ENCODE results near the gene LSMEM2. TPM values are rescaled to one million over a fixed set of nuclear protein-coding genes. Genes with fewer than 3 reads are reported as not detected.
"Not testable (repeated sequence)": the region's sequence is repeated elsewhere in the genome, so short reads cannot be mapped to it uniquely, and the experiment has no call there.

The LSMEM2 gene
- polyA plus RNA-seq, 6 donors from 2014 or later: 0.19 TPM; not detected in 5

DNA sequence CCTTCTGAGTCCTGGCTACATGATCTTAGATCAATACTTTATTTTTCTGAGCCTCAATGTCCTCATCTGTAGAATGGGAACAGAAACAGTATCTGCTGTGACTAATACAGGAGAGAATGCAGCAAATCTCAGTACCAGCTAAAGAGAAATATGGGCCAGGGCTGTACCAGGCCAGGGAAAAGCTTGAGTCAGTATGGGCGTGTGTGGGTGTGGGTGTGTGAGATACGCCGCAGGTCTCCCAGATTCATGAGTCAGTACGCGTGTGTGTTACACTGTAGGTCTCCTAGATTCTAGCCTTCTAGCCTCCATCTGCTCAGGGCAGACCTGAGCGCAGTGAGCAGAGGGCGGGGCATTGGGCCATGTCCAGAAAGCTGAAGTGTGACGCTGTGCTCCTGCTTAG lies 27.7 kb upstream of the LSMEM2 start:
- Mint-ChIP-seq H3K36me3 (no peaks in the 10 kb centered on the region), H3K27ac (peak overlapping the region in 4 of 6 donors; percentile 20 to 67 (median 34)), H3K4me3 (no peak overlapping the region), H3K9me3 (no peaks in the 10 kb centered on the region), H3K4me1 (peaks cover 27 to 58% (median 57%) of the 10 kb centered on the region in 3 donors), H3K27me3 (no peaks in the 10 kb centered on the region)
- no peak for DNase-seq
- no peak for ATAC-seq (ENCODE audit: low read depth in 2 of 2)

DNA sequence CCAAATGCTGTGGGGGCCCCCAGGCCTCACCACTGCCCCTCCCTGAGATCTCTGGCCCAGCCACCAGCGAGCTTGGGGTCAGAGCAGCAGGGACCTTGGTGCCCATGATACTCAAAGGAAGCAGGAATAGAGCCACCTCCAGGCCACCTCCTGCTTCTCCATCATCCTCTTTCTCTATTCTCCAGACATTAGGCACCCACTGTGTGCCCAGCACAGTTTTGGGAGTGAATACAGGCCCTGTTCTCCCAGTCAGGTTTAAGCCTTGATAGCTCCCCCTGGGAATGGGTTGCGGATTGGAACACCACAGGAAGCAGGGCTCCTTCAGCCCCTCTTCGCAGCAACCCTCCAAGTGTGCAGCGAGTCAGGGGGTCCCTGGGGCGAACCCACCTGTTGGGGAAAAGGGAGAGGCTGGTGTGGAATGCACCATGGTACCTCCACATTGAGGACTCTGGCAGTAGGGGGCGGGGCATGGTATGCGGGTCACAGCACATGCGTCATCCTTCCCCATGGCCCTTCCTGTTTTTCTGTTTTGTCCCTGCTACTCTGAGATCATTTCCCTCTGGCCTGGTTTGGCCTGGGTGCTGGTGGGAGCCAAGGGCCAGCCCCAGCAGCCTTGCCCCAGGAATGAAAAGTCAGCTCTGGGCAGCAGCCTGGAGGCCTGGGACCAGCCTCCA lies 24.2 kb upstream of the LSMEM2 start:
- Mint-ChIP-seq H3K27ac (no peak overlapping the region), H3K9me3 (no peaks in the 10 kb centered on the region), H3K27me3 (no peaks in the 10 kb centered on the region), H3K4me3 (peak overlapping the region in 2 of 8 donors; percentile 21 to 52), H3K36me3 (no peaks in the 10 kb centered on the region), H3K4me1 (peaks cover 11 to 36% (median 29%) of the 10 kb centered on the region in 3 donors)
- no peak for DNase-seq
- ATAC-seq (ENCODE audit: low read depth in 2 of 2): no peak

DNA sequence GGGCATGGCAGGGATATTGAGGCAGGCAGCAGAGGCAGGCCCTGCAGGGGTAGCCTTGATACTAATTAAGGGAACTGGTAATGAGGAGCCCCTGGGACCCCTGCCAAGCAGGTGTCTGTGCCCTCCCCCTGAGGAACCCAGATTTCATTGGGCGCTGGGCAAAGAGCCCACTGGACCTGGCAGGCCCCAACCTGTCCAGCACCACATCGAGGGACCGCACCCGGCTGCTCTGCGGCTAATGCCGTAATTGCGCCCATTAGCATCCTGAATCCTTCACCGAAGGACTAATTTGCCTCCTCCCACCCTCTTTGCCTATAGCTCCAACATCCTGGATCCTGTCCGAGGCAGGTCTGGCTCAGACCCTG lies 23.7 kb upstream of the LSMEM2 start:
- no peak overlapping the region for H3K27ac Mint-ChIP-seq

DNA sequence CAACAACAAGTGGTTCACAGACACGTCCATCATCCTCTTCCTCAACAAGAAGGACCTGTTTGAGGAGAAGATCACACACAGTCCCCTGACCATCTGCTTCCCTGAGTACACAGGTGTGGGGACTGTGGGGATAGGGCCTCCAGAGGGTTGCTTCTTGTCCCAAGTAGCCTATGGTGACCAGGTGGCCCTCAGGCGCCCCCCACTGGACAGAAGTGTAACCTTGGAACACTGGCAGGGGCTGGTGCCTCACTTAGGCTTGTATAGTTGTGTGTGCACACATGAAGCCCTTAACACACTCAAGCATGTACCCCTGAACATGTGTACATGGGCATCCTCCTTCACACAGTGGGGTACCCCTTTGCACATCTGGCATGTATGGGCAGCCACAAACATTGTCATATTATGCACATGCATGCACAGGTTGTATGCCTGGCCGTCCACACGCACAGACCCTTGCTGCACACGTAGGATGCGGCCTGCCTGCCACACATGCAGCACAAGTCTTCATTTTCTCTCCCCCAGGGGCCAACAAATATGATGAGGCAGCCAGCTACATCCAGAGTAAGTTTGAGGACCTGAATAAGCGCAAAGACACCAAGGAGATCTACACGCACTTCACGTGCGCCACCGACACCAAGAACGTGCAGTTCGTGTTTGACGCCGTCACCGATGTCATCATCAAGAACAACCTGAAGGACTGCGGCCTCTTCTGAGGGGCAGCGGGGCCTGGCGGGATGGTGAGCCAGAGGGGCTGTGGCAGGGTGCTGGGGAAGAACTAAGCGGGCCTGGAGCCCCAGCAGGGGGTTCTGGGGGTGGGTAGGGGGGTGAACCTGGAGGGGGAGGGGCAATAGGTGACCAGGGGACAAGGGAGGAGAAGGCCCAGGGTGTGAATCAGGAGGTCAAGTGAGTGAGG lies 21.7 kb upstream of the LSMEM2 start:
- Mint-ChIP-seq H3K36me3 (no peaks in the 10 kb centered on the region), H3K27ac (peak overlapping the region in 1 of 6 donors; percentile 74), H3K9me3 (no peaks in the 10 kb centered on the region), H3K4me1 (peaks cover 4 to 18% (median 17%) of the 10 kb centered on the region in 3 donors), H3K27me3 (no peaks in the 10 kb centered on the region), H3K4me3 (peak overlapping the region in 3 of 8 donors; percentile 0 to 44 (median 42))
- ATAC-seq (ENCODE audit: low read depth in 2 of 2) (no peak), DNase-seq (no peak)

More for the DNA sequence above, 23.7 kb upstream of the LSMEM2 start:
- Mint-ChIP-seq H3K4me1 (peaks cover 10 to 32% (median 26%) of the 10 kb centered on the region in 3 donors), H3K4me3 (no peak overlapping the region), H3K9me3 (no peaks in the 10 kb centered on the region), H3K27me3 (no peaks in the 10 kb centered on the region), H3K36me3 (no peaks in the 10 kb centered on the region)
- no peak for ATAC-seq (ENCODE audit: low read depth in 2 of 2)
- no peak for DNase-seq

DNA sequence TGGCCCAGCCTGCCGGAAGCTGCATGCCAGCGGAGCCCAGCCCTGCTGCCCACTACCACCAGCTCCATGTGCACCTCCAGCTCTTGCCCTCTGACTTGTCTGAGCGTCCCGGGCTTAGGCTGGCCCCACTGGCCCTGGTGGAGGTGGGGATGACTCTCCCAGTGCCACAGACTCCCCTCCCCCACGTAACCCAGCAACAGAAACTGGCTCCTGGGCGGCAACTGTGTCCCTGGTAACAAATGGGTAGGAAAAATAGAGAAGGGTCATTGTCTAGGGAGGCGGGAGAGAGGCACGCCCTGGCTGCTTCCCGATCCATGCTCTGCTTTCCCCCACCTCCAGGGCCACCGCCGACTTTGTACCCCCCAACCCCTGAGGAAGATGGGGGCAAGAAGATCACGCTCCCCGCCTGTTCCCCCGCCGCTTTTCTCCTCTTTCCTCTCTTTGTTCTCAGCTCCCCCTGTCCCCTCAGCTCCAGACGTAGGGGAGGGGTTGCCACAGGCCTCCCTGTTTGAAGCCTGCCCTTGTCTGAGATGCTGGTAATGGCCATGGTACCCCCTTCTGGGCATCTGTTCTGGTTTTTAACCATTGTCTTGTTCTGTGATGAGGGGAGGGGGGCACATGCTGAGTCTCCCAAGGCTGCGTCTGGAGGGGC lies 20.7 kb upstream of the LSMEM2 start:
- H3K27me3 Mint-ChIP-seq: no peaks in the 10 kb centered on the region
- DNase-seq (no peak), ATAC-seq (ENCODE audit: low read depth in 2 of 2) (no peak)
- H3K9me3 Mint-ChIP-seq: no peaks in the 10 kb centered on the region
- H3K4me1 Mint-ChIP-seq: peaks cover 4 to 18% (median 17%) of the 10 kb centered on the region in 3 donors
- H3K4me3 Mint-ChIP-seq: no peak overlapping the region
- no peaks in the 10 kb centered on the region for H3K36me3 Mint-ChIP-seq
- H3K27ac Mint-ChIP-seq: peak overlapping the region in 2 of 6 donors; percentile 38 to 78

DNA sequence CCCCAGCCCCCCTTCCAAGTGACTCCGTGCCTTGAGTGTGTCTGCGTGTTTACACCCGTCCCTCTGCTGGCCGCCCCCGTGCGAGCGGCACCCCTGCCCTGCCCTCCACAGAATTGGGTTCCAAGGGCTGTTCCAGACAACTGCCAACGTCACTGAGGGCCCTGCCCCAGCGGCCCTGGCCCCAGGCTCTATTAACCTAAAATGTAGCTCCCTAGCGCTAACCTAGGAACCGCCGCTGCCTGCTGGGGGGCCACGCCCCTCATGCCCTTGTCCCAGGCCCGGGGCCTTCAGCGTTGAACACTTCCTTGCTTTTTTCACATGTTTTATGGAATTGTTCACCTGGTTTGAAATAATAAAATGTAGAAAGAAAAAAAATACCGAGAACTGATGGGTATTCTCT lies 19.9 kb upstream of the LSMEM2 start:
- Mint-ChIP-seq H3K4me1 (peaks cover 4 to 10% (median 9%) of the 10 kb centered on the region in 3 donors), H3K27me3 (no peaks in the 10 kb centered on the region), H3K27ac (peak overlapping the region in 1 of 6 donors; percentile 83), H3K36me3 (no peaks in the 10 kb centered on the region), H3K4me3 (peak overlapping the region in 2 of 8 donors; percentile 33 to 59), H3K9me3 (no peaks in the 10 kb centered on the region)
- DNase-seq (no peak), ATAC-seq (ENCODE audit: low read depth in 2 of 2) (no peak)

DNA sequence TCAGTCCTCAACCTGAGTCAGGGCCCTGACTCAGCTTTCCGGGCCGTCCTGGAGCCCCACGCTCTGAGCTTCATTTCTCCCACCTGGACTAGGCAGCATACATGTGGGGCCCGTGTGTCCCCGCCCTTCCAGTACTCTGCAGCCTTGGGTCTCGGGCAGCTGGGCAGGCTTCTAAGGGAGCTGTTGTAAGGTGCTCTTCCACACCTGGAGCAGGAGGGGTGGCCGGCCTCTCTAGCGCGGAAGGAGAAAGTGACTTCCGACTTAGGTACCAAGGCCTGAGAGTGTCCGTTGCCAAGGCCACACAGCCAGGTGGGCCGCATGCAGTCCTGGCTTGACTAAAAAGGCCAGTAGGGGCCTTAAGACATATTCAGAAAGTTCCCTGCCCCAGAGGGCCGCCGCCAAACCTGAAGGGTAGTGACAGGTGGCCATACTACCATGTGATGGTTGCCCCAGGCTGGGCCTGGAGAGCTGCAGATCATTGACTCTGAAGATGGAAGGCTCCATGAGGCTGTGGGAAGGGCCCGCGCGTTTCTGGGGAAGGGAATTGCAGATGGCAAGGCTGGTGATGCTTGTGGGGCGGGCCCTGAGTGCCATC lies 19.4 kb upstream of the LSMEM2 start:
- no peaks in the 10 kb centered on the region for H3K9me3 Mint-ChIP-seq
- H3K36me3 Mint-ChIP-seq: no peaks in the 10 kb centered on the region
- H3K4me1 Mint-ChIP-seq: peaks cover 4 to 10% (median 9%) of the 10 kb centered on the region in 3 donors
- H3K27me3 Mint-ChIP-seq: no peaks in the 10 kb centered on the region
- peak overlapping the region in 4 of 6 donors; percentile 59 to 90 (median 77) for H3K27ac Mint-ChIP-seq
- ATAC-seq (ENCODE audit: low read depth in 2 of 2): peak; percentile 12 to 15
- peak overlapping the region; percentile 56 to 88 (median 72) for H3K4me3 Mint-ChIP-seq
- DNase-seq: no peak

DNA sequence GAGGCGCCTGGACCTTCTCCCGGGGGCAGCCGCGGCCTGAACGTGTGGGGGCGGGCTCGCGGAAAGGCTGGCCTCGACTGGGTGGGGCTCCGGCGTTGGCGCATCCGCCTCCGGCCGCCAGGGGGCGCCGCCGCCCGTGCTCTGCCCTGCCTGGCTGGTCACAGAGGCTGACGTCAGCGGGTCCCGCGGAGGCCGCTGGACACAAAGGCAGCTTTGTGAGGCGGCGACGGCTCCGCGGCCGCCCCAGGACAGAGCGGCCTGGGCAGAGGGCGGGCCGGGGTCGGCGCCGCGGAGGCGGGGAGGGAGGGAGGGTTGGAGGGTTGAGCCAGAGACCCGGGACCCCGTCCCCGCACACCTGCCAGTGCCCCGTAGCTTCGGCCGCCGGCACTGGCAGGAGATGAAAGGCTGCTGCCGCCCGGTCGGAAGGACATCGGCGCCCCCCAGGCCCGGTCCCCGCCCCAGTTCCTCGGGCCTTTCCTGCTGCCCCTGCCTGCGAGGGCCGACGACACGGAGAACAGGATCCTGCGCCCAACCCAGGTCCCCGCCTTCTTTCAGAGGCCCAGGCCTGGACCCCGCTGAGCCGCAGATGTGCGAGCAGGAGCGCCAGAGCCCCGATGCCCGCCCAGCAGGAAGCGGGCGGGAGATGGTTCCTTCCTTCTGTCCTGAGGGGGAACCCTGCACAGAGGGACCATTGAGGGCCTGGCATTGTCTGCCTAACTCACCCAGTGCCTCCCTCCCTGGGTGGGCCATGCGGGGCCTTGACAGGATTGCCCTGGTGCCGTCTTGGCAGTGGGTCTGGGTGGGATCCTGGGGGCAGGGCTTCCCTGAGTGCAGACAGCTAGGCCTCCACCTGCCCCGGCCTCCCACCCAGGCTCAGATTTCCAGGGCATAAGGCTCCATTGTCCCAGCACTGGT lies 18.6 kb upstream of the LSMEM2 start:
- peaks cover 4 to 10% (median 9%) of the 10 kb centered on the region in 3 donors for H3K4me1 Mint-ChIP-seq
- ATAC-seq (ENCODE audit: low read depth in 2 of 2) (peak; percentile 96 to 97), DNase-seq (peak; percentile 84)
- no peaks in the 10 kb centered on the region for H3K27me3 Mint-ChIP-seq
- H3K9me3 Mint-ChIP-seq: no peaks in the 10 kb centered on the region
- peak overlapping the region in 3 of 6 donors; percentile 71 to 90 (median 83) for H3K27ac Mint-ChIP-seq
- H3K36me3 Mint-ChIP-seq: no peaks in the 10 kb centered on the region
- H3K4me3 Mint-ChIP-seq: peak overlapping the region; percentile 32 to 88 (median 76)

DNA sequence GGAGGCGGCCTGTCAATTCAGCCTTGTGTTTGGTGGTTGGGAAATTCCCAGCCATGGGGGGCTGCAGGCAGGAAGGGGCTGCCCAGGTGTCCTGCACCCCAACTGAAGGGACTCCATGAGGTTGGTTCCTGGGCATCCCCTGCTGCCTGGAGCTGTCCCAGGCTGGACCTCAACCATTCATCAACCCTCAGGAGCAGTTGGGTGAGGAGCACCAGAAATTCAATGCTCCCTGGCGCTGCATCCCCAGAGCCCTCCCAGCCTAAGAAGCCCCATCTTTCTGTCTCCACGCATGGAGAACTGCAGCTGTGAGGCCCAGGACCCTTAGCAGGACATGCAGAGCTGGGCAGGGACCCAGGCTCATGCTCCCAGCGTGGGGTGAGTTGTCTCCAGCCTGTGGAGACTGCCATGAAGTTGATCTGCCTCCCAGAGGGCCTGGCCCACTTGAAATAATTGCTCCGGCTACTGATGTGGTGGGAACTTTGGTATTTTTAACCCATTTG lies 17.9 kb upstream of the LSMEM2 start:
- H3K4me3 Mint-ChIP-seq: peak overlapping the region in 6 of 8 donors; percentile 2 to 88 (median 71)
- H3K4me1 Mint-ChIP-seq: peaks cover 4 to 10% (median 9%) of the 10 kb centered on the region in 3 donors
- no peaks in the 10 kb centered on the region for H3K36me3 Mint-ChIP-seq

DNA sequence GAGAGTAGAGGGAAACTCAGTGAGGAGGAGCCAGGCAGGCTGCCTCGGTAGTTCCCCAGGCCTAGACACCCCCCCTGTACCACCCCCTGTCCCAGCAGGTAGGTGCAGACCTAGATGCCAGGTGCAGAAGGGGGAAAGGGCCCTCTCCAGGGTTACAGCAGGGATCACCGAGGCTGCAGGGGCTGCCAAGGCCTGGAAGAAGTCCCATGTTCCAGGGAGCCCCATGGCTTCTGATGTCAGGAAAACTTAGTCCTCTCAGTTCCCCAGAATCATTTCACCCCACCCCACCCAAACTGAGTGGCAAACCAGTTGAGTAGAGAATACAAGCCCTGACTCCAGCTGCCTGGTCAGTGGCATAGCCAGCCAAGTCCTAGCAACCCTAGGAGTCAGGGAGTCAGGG lies 17.4 kb upstream of the LSMEM2 start:
- Mint-ChIP-seq H3K36me3 (no peaks in the 10 kb centered on the region), H3K27ac (no peak overlapping the region), H3K9me3 (no peaks in the 10 kb centered on the region), H3K4me1 (peaks cover 4 to 10% (median 9%) of the 10 kb centered on the region in 3 donors), H3K27me3 (peaks cover 0 to 10% (median 8%) of the 10 kb centered on the region in 3 donors), H3K4me3 (peak overlapping the region in 1 of 8 donors; percentile 2)
- ATAC-seq (ENCODE audit: low read depth in 2 of 2) (no peak), DNase-seq (no peak)

More for the DNA sequence above, 17.9 kb upstream of the LSMEM2 start:
- peaks cover 0 to 7% (median 5%) of the 10 kb centered on the region in 3 donors for H3K27me3 Mint-ChIP-seq
- H3K9me3 Mint-ChIP-seq: no peaks in the 10 kb centered on the region
- ATAC-seq (ENCODE audit: low read depth in 2 of 2): no peak
- no peak for DNase-seq
- H3K27ac Mint-ChIP-seq: peak overlapping the region in 3 of 6 donors; percentile 15 to 87 (median 83)

DNA sequence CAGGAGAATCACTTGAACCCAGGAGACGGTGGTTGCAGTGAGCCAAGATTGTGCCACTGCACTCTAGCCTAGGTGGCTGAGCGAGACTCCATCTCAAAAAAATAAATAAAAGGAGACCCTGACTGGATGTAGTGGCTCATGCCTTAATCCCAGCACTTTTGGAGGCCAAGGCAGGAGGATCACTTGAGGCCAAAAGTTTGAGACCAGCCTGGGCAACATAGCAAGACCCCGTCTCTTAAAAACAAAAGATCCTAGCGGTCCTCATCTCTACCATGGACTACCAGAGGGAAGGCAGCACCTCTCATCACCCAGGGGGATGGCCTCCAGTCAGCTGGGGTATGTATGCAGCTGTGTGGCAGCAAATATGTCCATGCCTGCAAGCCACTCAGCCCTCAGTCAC lies 16.7 kb upstream of the LSMEM2 start:
- DNase-seq: not testable (repeated sequence)

DNA sequence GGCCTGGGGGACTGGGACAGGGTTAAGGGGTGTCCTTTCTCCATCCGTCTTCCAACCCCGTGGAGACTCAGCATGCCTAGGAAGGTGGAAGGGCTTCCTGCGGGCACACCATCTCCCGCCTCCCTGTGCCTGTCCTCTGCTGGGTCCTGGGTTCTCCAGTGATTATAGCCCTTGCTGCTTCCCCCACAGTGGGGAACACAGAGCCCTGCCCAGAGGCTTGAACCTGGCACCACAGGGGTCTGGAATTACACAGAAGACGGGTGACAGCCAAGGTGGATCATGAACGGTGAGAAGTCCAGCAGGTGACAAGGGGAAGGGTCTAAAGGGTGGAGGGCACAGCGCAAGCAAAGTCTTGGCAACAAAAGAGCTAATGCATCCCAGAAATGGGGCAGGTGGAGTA lies 16.1 kb upstream of the LSMEM2 start:
- DNase-seq (no peak), ATAC-seq (ENCODE audit: low read depth in 2 of 2) (no peak)
- Mint-ChIP-seq H3K4me3 (peak overlapping the region in 2 of 8 donors; percentile 25 to 42), H3K36me3 (no peaks in the 10 kb centered on the region), H3K9me3 (no peaks in the 10 kb centered on the region), H3K27me3 (peaks cover 0 to 18% (median 8%) of the 10 kb centered on the region in 3 donors), H3K27ac (no peak overlapping the region), H3K4me1 (peaks cover 4 to 9% (median 8%) of the 10 kb centered on the region in 3 donors)

More for the DNA sequence above, 16.7 kb upstream of the LSMEM2 start:
- not testable (repeated sequence) for H3K9me3 Mint-ChIP-seq; H3K36me3 Mint-ChIP-seq; H3K27ac Mint-ChIP-seq; H3K4me3 Mint-ChIP-seq; ATAC-seq (ENCODE audit: low read depth in 2 of 2)
- Mint-ChIP-seq H3K4me1 (peaks cover 4 to 10% (median 9%) of the 10 kb centered on the region in 3 donors), H3K27me3 (peaks cover 0 to 16% (median 8%) of the 10 kb centered on the region in 3 donors)

Measured in naive B cell (primary cell).